ENCODE data around the gene FOXJ2. TPM values are rescaled to one million over a fixed set of nuclear protein-coding genes. Genes with fewer than 3 reads are reported as not detected.

FOXJ2 gene
- total RNA-seq, result 6.9 and 7.0 TPM in 2 replicates

DNA sequence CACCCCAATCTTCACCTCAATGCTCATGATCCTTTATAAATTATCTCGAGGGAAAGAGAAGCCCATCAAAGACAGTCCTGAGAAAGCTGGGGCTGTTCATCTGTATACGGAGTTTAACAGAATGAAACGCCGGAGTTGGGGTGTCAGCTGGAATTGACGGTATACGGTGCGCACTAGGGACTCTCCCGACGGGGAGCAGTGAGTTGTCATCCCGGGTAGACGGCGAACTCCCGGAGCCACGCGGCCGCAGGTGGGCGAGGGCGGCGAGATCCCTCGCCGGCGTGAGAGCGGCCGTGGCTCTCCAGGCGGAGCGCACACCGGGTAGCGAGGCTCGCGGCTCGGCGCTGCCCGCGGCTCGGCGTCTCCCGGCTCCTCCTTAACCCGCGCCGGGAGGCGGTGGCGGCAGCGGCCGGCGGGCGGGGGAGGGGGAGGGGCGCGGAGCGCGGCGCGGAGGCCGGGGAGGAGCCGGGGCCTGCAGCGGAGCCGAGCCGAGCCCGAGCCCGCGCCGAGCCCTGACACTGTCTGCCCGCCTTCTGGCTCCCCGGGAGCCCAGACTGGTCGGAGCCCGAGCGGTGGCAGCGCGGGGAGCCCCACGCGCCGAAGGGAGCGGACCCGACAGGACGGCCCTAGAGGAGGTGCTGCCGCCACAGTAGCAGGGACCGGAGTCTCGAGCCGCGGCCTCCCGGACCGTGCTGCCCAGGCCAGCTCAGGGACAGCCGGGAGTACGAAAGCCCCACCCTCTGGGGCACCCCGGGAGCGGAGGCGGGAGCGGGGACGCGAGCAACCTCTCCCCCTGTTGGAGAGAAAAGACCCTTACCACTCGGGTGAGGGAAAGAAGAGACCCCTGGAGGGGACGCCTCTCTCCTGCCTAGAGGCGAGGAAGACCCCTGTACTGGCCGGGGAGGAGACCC is at the start of gene FOXJ2:
Gene FOXJ2, plus strand, starts transcription at position 475 of the 911 bp plus-strand sequence. CDS start 7,117 bp downstream, outside the sequence.

DNA sequence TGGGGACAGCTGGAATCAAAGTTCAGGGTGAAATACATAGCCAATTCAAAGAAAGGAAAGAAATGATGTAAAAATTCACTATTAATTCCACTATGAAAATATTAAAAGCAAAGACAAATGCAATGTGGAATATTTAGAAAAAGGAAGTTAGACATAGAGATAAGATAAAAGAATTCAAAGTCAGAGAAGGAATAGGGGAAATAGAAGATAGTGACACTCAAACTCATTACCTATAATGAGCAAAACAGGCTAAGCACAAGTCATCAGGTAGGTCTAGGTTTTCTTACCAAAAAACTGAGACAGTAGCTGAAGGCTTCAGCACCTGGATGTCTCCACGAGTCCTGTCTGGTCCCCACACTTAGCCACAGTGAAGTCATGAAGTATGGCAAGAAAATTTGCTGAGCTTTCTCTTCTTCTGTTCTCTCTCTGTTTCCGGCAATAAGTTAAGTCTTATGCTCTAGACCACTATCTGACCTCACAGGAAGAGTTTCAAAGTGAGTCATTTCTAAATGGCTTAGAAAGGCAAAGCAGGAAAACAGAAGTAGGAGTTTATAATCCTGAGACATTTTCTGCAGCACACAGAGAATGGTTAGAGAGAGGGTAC is 33.6 kb downstream of the FOXJ2 start, which contains the start of gene C3AR1:
Gene C3AR1, minus strand, starts transcription at position 369 of the 604 bp plus-strand sequence. CDS start 6,174 bp downstream, outside the sequence.

Other genes starting within 250 kb of the FOXJ2 start
- gene NANOG, start 243.3 kb upstream of the FOXJ2 start, total RNA-seq, result not detected in 2 replicates
- 0.11 and 1.1 TPM in 2 replicates for gene SLC2A14, start 159.8 kb upstream of the FOXJ2 start, total RNA-seq
- 129 and 132 TPM in 2 replicates for gene SLC2A3, start 96.5 kb upstream of the FOXJ2 start, total RNA-seq
- 0.11 and 0.12 TPM in 2 replicates for gene C3AR1, start 33.6 kb downstream of the FOXJ2 start, total RNA-seq
- 39.0 and 55.0 TPM in 2 replicates for gene NECAP1, start 49.6 kb downstream of the FOXJ2 start, total RNA-seq
- gene CLEC4A, start 90.9 kb downstream of the FOXJ2 start, total RNA-seq, result 0.33 and 0.50 TPM in 2 replicates
- gene ZNF705A, start 124.3 kb downstream of the FOXJ2 start, total RNA-seq, result not detected in 2 replicates
- 0.11 and 0.12 TPM in 2 replicates for gene FAM90A1, start 194.9 kb downstream of the FOXJ2 start, total RNA-seq

Measured in uterine smooth muscle cell (primary cell).